GM13977 (cell line): ENCODE results near the gene GNAT3.

Source experiments
- DNase-seq: peaks from one replicate; pipeline ENCODE4 v3.0.0; 2012; ENCODE audit warnings: low spot score
- CTCF ChIP-seq: IDR thresholded peaks from 2 replicates; pipeline ENCODE4 v1.5.1; 2012; ENCODE audit warnings: mild to moderate bottlenecking, control low read depth; ENCODE audit not compliant: insufficient read depth; ENCODE audit errors: extremely low read depth, missing control alignments
- in situ Hi-C: fragments of 300-500 bp; cut with MboI; formaldehyde crosslinking; loops from one replicate; pipeline ENCODE4 v1.12.0; 2022; ENCODE audit warnings: low sequenced_read_pairs, low pct_unique_long_range_greater_than_20kb, mixed read lengths, inconsistent platforms; ENCODE audit not compliant: unreplicated experiment

Gene GNAT3

GRCh38 chr7:80444811-80445210, 67.1 kb downstream of the GNAT3 start:
- in situ Hi-C loops: loop anchor here (25.0 kb wide), 1 partner anchor 217 kb away; no protein-coding TSS in a partner anchor

GRCh38 chr7:80443325-80443724, 68.5 kb downstream of the GNAT3 start:
- in situ Hi-C loops: loop anchor here (25.0 kb wide), 1 partner anchor 219 kb away; no protein-coding TSS in a partner anchor
- no peak for TF ChIP-seq CTCF
- no peak for DNase-seq

More at GRCh38 chr7:80444811-80445210, 67.1 kb downstream of the GNAT3 start:
- TF ChIP-seq CTCF: no peak
- DNase-seq: no peak

- in situ Hi-C loops: loop anchor here (25.0 kb wide), 1 partner anchor 221 kb away; no protein-coding TSS in a partner anchor
Observed at GRCh38 chr7:80440883-80441282, 71.0 kb downstream of the GNAT3 start.

GRCh38 chr7:80439894-80440821, 71.7 kb downstream of the GNAT3 start:
- no peak for DNase-seq
- in situ Hi-C loops: loop anchor here (25.0 kb wide), 1 partner anchor 222 kb away; no protein-coding TSS in a partner anchor
- no peak for TF ChIP-seq CTCF

More at GRCh38 chr7:80440883-80441282, 71.0 kb downstream of the GNAT3 start:
- DNase-seq: no peak
- no peak for TF ChIP-seq CTCF

GRCh38 chr7:80435521-80435920, 76.3 kb downstream of the GNAT3 start:
- in situ Hi-C loops: loop anchor here (25.0 kb wide), 1 partner anchor 227 kb away; no protein-coding TSS in a partner anchor
- no peak for TF ChIP-seq CTCF
- DNase-seq: no peak

GRCh38 chr7:80434047-80434446, 77.8 kb downstream of the GNAT3 start:
- in situ Hi-C loops: loop anchor here (25.0 kb wide), 1 partner anchor 228 kb away; no protein-coding TSS in a partner anchor
- DNase-seq: no peak
- TF ChIP-seq CTCF: no peak
